DOHH2 (cell line): ENCODE measurements around the gene ZFHX3.

Source experiments
- H3F3A ChIP-seq: fragments of 200-600 bp; sonication (generic), shearing (Covaris generic); 2 replicates; pipeline ENCODE4 v1.6.0; 2016; ENCODE audit warnings: antibody characterized with exemption, mild to moderate bottlenecking; ENCODE audit not compliant: control insufficient read depth, insufficient read depth
- H3K27ac ChIP-seq: fragments of 200-600 bp; sonication (generic); 2 replicates; pipeline ENCODE4 v1.5.1; 2014; ENCODE audit warnings: low read depth, mild to moderate bottlenecking, low read length, moderate library complexity
- H3K27me3 ChIP-seq: fragments of 200-600 bp; sonication (generic); 2 replicates; pipeline ENCODE4 v1.6.1; 2014; ENCODE audit warnings: mild to moderate bottlenecking, low read length, mixed read lengths; ENCODE audit not compliant: control insufficient read depth
- H3K36me3 ChIP-seq: fragments of 200-600 bp; sonication (generic); 2 replicates; pipeline ENCODE4 v1.6.1; 2014; ENCODE audit warnings: mild to moderate bottlenecking, low read length, moderate library complexity, mixed read lengths; ENCODE audit not compliant: control insufficient read depth
- H3K4me1 ChIP-seq: fragments of 200-600 bp; sonication (generic); 2 replicates; pipeline ENCODE4 v1.6.1; 2014; ENCODE audit warnings: mild to moderate bottlenecking, low read length, mixed read lengths; ENCODE audit not compliant: control insufficient read depth
- H3K4me2 ChIP-seq: fragments of 200-600 bp; sonication (generic); 2 replicates; pipeline ENCODE4 v1.6.0; 2014; ENCODE audit warnings: mild to moderate bottlenecking, low read length, moderate library complexity
- H3K4me3 ChIP-seq: fragments of 200-600 bp; sonication (generic); 2 replicates; pipeline ENCODE4 v1.5.1; 2014; ENCODE audit warnings: mild to moderate bottlenecking, low read length, mixed read lengths
- H3K79me2 ChIP-seq: fragments of 200-600 bp; sonication (generic); 2 replicates; pipeline ENCODE4 v1.6.1; 2014; ENCODE audit warnings: mild to moderate bottlenecking, low read length, mixed read lengths; ENCODE audit not compliant: control insufficient read depth
- H3K9me2 ChIP-seq: fragments of 200-600 bp; sonication (generic); replicated peaks from 2 replicates; pipeline ENCODE4 v1.6.1; 2014; ENCODE audit warnings: mild to moderate bottlenecking, low read length, mixed read lengths; ENCODE audit not compliant: control insufficient read depth
- H3K9me3 ChIP-seq: fragments of 200-600 bp; sonication (generic); 2 replicates; pipeline ENCODE4 v1.6.1; 2014; ENCODE audit warnings: antibody characterized with exemption, low read length, mixed read lengths; ENCODE audit not compliant: control insufficient read depth, insufficient read depth
- H4K20me1 ChIP-seq: fragments of 200-600 bp; sonication (generic); 2 replicates; pipeline ENCODE4 v1.6.0; 2014; ENCODE audit warnings: low read depth, mild to moderate bottlenecking, antibody characterized with exemption, low read length, moderate library complexity; ENCODE audit not compliant: control insufficient read depth, insufficient read depth
- CTCF ChIP-seq: fragments of 200-600 bp; sonication (generic); IDR thresholded peaks from one replicate; pipeline ENCODE4 v1.5.1; 2014; ENCODE audit warnings: antibody characterized with exemption, mild to moderate bottlenecking, low read depth, low read length; ENCODE audit not compliant: poor library complexity, severe bottlenecking
- EZH2phosphoT487 ChIP-seq: fragments of 200-600 bp; sonication (generic); IDR thresholded peaks from 2 replicates; pipeline ENCODE4 v1.6.1; 2017; ENCODE audit warnings: borderline replicate concordance, mild to moderate bottlenecking, antibody characterized with exemption, low read length, moderate library complexity, mixed read lengths

The ZFHX3 gene

DNA sequence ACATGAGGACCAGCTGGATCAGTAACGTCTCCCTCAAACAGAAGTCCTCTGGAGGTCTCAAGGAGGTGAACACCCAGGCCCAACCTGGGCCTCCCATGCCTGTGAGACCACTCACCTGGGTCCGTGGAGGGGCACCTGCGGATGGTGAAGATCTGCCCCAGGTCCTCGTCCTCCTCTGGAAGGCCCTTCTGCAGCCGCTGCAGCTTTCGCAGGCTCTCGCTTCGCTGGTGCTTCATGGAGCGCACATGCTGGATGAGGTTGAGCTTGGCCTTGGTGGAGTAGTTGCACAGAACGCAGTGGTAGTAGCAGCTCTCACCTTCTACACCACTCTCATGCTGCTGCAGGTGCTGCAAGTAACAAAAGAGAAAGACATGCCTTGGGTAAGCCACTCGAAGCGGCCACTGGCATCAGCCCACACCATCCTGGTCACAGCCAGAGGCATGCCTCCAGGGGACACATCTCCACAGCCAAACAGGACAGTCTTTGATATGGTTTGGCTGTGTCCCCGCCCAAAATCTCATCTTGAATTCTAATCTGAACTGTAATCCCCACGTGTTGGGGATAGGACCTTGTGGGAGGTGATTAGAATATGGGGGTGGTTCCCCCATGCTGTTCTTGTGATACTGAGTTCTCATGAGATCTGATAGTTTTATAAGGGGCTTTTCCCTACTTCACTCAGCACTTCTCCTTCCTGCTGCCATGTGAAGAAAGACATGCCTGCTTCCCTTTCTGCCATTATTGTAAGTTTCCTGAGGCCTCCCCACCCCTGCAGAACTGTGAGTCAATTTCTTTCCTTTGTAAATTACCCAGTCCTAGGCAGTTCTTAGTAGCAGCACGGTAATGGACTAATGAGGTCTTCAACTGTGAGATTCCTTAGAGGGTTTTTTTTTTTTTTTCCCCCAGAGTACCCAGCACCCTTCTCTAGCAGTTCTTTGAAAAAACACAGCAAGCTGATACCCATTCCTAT lies 158.0 kb downstream of the ZFHX3 start:
- Histone ChIP-seq H3K36me3 (no peaks in the 10 kb centered on the region; the same call in 1 of the 2 replicates), H3K27me3 (no peaks in the 10 kb centered on the region), H3K79me2 (no peaks in the 10 kb centered on the region), H4K20me1 (no peaks in the 10 kb centered on the region), H3F3A (no peaks in the 10 kb centered on the region), H3K4me2 (no peak overlapping the region), H3K4me1 (no peaks in the 10 kb centered on the region), H3K9me2 (no peaks in the 10 kb centered on the region), H3K4me3 (no peak overlapping the region), H3K27ac (no peak overlapping the region), H3K9me3 (no peaks in the 10 kb centered on the region)
- TF ChIP-seq CTCF: no peak
- TF ChIP-seq EZH2phosphoT487: no peak

DNA sequence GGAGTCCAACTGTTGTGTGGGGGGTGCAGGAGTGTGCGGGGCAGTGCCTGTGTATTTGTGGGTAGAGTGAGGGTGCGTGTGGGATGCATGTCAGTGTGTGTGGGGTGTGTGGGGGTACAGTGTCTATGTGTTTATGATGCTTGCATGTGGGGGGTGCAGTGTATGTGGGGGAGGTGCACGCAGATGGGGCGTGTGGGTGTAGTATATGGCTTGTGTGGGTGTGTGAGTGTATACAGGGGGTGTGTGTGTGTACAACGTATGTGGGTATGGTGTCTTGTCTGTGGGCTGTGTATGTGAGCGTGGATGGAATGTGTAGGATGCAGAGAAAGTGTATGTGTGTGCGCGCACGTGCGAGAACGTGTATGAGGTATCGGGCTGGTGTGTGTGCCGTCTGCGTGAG lies 160.4 kb downstream of the ZFHX3 start:
- H3K36me3 ChIP-seq: no peaks in the 10 kb centered on the region; the same call in 1 of the 2 replicates
- no peak overlapping the region for H3K27ac ChIP-seq
- H3K27me3 ChIP-seq: no peaks in the 10 kb centered on the region
- H3K79me2 ChIP-seq: no peaks in the 10 kb centered on the region
- H3K4me2 ChIP-seq: no peak overlapping the region
- no peaks in the 10 kb centered on the region for H3K9me2 ChIP-seq
- no peaks in the 10 kb centered on the region for H3F3A ChIP-seq
- no peak overlapping the region for H3K4me3 ChIP-seq
- H3K9me3 ChIP-seq: no peaks in the 10 kb centered on the region
- no peaks in the 10 kb centered on the region for H4K20me1 ChIP-seq
- TF ChIP-seq EZH2phosphoT487 (no peak), CTCF (no peak)
- no peaks in the 10 kb centered on the region for H3K4me1 ChIP-seq

GRCh38 chr16:72886346-72886974 lies 161.5 kb downstream of the ZFHX3 start:
- H3K4me3 ChIP-seq: no peak overlapping the region
- TF ChIP-seq CTCF (no peak), EZH2phosphoT487 (no peak)
- H3K27me3 ChIP-seq: no peaks in the 10 kb centered on the region
- no peaks in the 10 kb centered on the region for H3K4me1 ChIP-seq
- no peaks in the 10 kb centered on the region for H3F3A ChIP-seq
- no peak overlapping the region for H3K4me2 ChIP-seq
- H3K9me2 ChIP-seq: no peaks in the 10 kb centered on the region
- H4K20me1 ChIP-seq: no peaks in the 10 kb centered on the region
- no peaks in the 10 kb centered on the region for H3K9me3 ChIP-seq
- no peaks in the 10 kb centered on the region for H3K79me2 ChIP-seq
- H3K27ac ChIP-seq: no peak overlapping the region
- H3K36me3 ChIP-seq: no peaks in the 10 kb centered on the region; the same call in 1 of the 2 replicates
